Muscle layer of duodenum (tissue), 2 donors: ENCODE results near the gene CDK9.

Experiments
- H3K27ac ChIP-seq: one replicate; pipeline ENCODE4 v1.7.0; 2013; ENCODE audit warnings: mild to moderate bottlenecking, low read length
- H3K27me3 ChIP-seq: one replicate; pipeline ENCODE4 v1.7.0; 2013; ENCODE audit warnings: low read depth, mild to moderate bottlenecking, control low read depth, low read length
- H3K36me3 ChIP-seq, 2 donors: one replicate each; pipeline ENCODE4 v1.7.0; 2013; ENCODE audit warnings: low read length in 2 of 2, control low read depth in 1 of 2, mild to moderate bottlenecking in 1 of 2; ENCODE audit not compliant: insufficient read depth in 2 of 2, control insufficient read depth in 1 of 2
- H3K4me1 ChIP-seq, 2 donors: one replicate each; pipeline ENCODE4 v1.7.0; 2013; ENCODE audit warnings: low read length in 2 of 2, mild to moderate bottlenecking in 2 of 2, control low read depth in 1 of 2, moderate library complexity in 1 of 2; ENCODE audit not compliant: insufficient read depth in 2 of 2, control insufficient read depth in 1 of 2
- H3K4me3 ChIP-seq, 2 donors: one replicate each; pipeline ENCODE4 v1.7.0; 2013; ENCODE audit warnings: low read length in 2 of 2, low read depth in 1 of 2, mild to moderate bottlenecking in 1 of 2
- H3K9me3 ChIP-seq, 2 donors: one replicate each; pipeline ENCODE4 v1.7.0; 2013; ENCODE audit warnings: low read length in 2 of 2, control low read depth in 1 of 2, mild to moderate bottlenecking in 1 of 2; ENCODE audit not compliant: control insufficient read depth in 1 of 2
- donor health status: healthy.

Gene CDK9

DNA sequence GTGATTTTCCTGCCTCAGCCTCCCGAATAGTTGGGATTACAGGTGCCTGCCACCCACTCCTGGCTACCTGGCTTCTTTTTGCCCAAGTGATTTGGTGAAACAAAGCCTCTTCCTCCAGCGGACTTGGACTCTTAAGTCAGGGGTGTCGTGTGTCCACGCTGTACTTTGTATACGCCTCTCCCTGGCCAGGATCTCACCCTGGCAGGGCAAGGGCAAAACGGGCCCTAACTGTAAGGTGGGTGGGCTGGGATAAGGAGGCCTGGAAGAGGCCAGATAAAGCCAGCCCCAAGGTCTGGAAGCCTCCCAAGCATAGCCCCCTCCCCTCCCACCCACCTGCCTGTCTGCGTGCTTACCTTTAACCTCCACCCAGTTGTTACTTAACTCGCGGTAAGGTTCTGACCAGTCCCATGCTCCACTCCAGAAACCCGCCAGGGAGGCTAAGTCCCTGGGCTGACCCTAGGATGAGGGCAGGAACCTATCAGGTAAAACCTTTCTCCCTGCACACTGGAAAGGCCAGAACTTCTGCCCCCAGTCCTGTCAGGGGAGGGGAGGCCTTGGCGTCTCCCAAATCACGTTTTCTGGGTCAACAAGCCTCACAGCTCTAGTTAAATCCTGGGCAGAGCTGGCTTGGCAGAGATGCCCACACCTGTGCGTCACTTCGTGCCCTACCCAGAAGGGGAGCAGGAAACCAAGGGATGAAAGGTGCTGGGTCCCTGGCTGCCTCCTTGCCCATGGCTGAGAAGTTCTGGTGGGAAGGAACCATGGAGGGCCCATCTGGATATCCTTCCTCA is 8.4 kb downstream of the CDK9 start:
- Histone ChIP-seq H3K4me3 (no peak overlapping the region), H3K4me1 (peaks cover 3 to 12% of the 10 kb centered on the region in 2 donors), H3K9me3 (no peaks in the 10 kb centered on the region), H3K27ac (no peak overlapping the region), H3K27me3 (no peaks in the 10 kb centered on the region), H3K36me3 (peaks cover 20 to 38% of the 10 kb centered on the region in 2 donors)

- H3K27me3 ChIP-seq: no peaks in the 10 kb centered on the region
- no peak overlapping the region for H3K4me3 ChIP-seq
- no peaks in the 10 kb centered on the region for H3K9me3 ChIP-seq
- H3K27ac ChIP-seq: no peak overlapping the region
- peaks cover 4 to 18% of the 10 kb centered on the region in 2 donors for H3K36me3 ChIP-seq
- H3K4me1 ChIP-seq: peaks cover 3 to 12% of the 10 kb centered on the region in 2 donors
Observed at GRCh38 chr9:127796225-127796813, 10.5 kb downstream of the CDK9 start.

- Histone ChIP-seq H3K4me3 (no peak overlapping the region), H3K27ac (no peak overlapping the region), H3K27me3 (no peaks in the 10 kb centered on the region), H3K36me3 (peaks cover 0 to 13% of the 10 kb centered on the region in 2 donors), H3K9me3 (no peaks in the 10 kb centered on the region), H3K4me1 (peaks cover 5 to 13% of the 10 kb centered on the region in 2 donors)
Observed at GRCh38 chr9:127796852-127797370, 11.1 kb downstream of the CDK9 start.

DNA sequence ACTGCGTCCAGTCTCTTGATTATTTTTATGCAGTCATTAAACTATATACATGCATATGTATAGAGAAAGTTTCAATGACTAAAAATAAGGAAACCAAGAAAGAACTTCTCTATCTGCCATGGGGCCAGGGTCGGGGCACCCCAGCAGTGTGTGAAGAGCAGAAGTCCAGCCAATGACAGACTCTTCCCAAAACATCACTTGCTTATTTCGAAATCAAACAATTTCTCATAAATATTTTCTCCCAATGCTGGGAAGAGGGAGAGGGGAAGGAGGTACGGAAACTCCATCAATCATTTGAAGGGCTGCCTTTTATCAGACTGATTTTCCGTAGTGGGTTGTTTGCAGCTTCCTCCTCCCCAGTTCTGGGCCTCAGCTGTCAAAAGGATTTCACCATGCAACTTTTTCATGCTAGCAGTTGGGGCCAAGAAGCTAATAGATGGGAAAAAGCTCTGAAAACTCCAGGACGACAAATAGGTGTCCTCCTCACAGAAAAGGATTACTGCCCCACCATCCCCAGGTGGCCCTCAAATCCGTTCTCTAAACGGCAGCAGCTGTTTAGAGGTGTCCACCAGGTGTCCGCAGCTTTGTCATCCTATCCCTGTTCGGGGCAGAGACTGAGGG is 16.2 kb downstream of the CDK9 start:
- H3K9me3 ChIP-seq: no peaks in the 10 kb centered on the region
- H3K4me1 ChIP-seq: peaks cover 6 to 23% of the 10 kb centered on the region in 2 donors
- H3K36me3 ChIP-seq: peaks cover 2 to 11% of the 10 kb centered on the region in 2 donors
- H3K4me3 ChIP-seq: peak overlapping the region; percentile 50 to 76
- no peaks in the 10 kb centered on the region for H3K27me3 ChIP-seq
- H3K27ac ChIP-seq: peak overlapping the region; percentile 80

DNA sequence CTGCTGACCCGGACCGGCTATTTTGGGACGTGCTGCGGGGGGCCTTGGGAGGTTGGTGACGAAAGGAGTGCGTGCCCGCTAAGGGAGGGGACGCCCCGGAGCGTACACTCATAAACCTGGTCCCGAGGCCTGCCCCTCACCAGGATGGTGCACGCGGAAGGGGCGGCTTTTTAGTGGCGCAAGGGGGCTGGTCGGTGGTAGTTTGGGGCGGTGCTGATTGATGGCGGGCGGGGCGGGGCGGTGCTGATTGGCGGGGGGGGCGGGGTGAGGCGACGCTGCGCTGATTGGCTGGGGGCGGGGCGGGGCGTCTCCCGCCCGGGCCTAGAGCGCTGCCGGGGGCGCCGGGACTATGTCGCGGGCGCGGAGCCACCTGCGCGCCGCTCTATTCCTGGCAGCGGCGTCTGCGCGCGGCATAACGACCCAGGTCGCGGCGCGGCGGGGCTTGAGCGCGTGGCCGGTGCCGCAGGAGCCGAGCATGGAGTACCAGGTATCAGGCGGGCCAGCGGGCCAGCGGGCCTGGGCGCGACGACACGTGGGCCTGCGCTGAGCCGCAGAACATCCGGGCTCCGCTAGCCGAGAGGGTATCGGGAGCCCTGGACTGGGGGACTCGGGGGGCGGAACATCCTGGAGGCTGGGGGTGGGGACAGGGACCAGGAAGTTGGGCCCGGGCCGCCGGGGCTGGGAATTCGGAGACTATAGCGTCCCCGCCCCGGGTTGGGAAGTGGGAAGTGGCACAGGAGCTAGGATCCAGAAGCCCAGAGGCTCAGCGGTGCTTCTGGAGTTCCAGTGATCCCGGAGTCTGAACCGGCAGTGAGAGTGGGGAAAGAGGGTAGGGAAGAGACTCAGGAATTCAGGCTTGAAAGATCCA is 17.0 kb downstream of the CDK9 start, which contains the start of gene FPGS:
FPGS (plus strand) TSS at position 307 of the 868 bp plus-strand sequence; CDS start at position 350, 43 bp downstream.
- Histone ChIP-seq H3K4me1 (peaks cover 6 to 23% of the 10 kb centered on the region in 2 donors), H3K4me3 (peak within 1 kb of the TSS; percentile 76 to 88), H3K9me3 (no peaks in the 10 kb centered on the region), H3K27me3 (no peaks in the 10 kb centered on the region), H3K36me3 (peaks cover 6 to 19% of the 10 kb centered on the region in 2 donors), H3K27ac (peak within 1 kb of the TSS; percentile 94)

GRCh38 chr9:127803507-127804352 is 17.9 kb downstream of the CDK9 start:
- H3K27ac ChIP-seq: peak overlapping the region; percentile 94
- H3K9me3 ChIP-seq: no peaks in the 10 kb centered on the region
- no peaks in the 10 kb centered on the region for H3K27me3 ChIP-seq
- peak overlapping the region; percentile 76 to 88 for H3K4me3 ChIP-seq
- peaks cover 6 to 23% of the 10 kb centered on the region in 2 donors for H3K4me1 ChIP-seq
- H3K36me3 ChIP-seq: peaks cover 12 to 27% of the 10 kb centered on the region in 2 donors

GRCh38 chr9:127805620-127806019 is 19.8 kb downstream of the CDK9 start:
- no peak overlapping the region for H3K4me3 ChIP-seq
- no peaks in the 10 kb centered on the region for H3K27me3 ChIP-seq
- peaks cover 6 to 27% of the 10 kb centered on the region in 2 donors for H3K4me1 ChIP-seq
- no peaks in the 10 kb centered on the region for H3K9me3 ChIP-seq
- no peak overlapping the region for H3K27ac ChIP-seq
- peaks cover 14 to 32% of the 10 kb centered on the region in 2 donors for H3K36me3 ChIP-seq

GRCh38 chr9:127806871-127807270 is 21.0 kb downstream of the CDK9 start:
- H3K4me1 ChIP-seq: peaks cover 5 to 26% of the 10 kb centered on the region in 2 donors
- H3K36me3 ChIP-seq: peaks cover 14 to 32% of the 10 kb centered on the region in 2 donors
- no peak overlapping the region for H3K4me3 ChIP-seq
- H3K27ac ChIP-seq: no peak overlapping the region
- H3K9me3 ChIP-seq: no peaks in the 10 kb centered on the region
- no peaks in the 10 kb centered on the region for H3K27me3 ChIP-seq

DNA sequence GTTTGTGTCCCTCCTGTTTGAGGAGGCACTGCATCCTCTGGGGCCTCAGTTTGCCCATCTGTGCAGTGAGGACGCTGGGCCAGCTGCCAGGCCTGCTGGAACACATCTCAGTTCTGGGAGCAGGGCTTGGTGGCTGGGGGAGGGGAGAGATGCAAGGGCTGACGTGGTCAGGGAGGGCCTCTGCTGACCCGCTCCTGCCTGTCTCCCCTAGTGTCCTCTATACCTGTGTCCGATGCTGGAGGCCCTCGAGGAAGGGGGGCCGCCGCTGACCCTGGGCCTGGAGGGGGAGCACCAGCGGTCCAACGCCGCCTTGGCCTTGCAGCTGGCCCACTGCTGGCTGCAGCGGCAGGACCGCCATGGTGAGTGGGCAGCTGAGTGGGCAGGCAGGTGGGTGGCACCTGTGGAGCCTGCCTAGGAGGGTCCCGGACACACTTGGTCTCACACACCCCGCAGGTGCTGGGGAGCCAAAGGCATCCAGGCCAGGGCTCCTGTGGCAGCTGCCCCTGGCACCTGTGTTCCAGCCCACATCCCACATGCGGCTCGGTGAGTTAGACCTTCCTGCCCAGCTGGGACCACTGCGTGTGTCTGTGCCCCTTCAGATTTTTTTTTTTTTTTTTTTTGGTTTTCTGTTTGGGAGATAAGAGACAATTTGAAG is 22.6 kb downstream of the CDK9 start:
- Histone ChIP-seq H3K27ac (no peak overlapping the region), H3K36me3 (peaks cover 21 to 41% of the 10 kb centered on the region in 2 donors)

More for the DNA sequence above, 22.6 kb downstream of the CDK9 start:
- no peaks in the 10 kb centered on the region for H3K27me3 ChIP-seq
- H3K4me3 ChIP-seq: no peak overlapping the region
- peaks cover 0 to 19% of the 10 kb centered on the region in 2 donors for H3K4me1 ChIP-seq
- no peaks in the 10 kb centered on the region for H3K9me3 ChIP-seq
